ENCODE results near the gene AIPL1.

Gene AIPL1

DNA sequence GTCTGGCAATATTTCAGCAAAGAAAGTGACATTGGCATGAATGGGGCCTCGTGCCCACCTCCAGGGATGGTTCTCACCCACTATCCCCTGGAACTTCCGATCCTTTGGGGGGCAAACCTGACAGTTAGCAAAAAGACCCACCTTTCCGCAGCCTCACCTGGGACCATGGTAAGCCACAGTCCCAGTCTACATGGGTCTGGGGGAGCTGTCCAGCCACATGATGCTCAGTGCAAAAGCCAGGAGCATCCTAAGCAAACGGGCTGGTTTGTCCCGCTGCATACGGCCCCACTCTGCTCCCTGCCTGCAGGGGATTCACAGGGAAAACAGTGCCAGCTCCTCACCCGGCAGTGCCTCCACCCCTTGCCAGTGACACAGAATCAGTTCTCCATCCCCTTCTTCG lies 19.3 kb downstream of the AIPL1 start:
- no peak overlapping the region for H3K4me3 ChIP-seq (ENCODE audit: low read length)
- TF ChIP-seq, protein P1, sequence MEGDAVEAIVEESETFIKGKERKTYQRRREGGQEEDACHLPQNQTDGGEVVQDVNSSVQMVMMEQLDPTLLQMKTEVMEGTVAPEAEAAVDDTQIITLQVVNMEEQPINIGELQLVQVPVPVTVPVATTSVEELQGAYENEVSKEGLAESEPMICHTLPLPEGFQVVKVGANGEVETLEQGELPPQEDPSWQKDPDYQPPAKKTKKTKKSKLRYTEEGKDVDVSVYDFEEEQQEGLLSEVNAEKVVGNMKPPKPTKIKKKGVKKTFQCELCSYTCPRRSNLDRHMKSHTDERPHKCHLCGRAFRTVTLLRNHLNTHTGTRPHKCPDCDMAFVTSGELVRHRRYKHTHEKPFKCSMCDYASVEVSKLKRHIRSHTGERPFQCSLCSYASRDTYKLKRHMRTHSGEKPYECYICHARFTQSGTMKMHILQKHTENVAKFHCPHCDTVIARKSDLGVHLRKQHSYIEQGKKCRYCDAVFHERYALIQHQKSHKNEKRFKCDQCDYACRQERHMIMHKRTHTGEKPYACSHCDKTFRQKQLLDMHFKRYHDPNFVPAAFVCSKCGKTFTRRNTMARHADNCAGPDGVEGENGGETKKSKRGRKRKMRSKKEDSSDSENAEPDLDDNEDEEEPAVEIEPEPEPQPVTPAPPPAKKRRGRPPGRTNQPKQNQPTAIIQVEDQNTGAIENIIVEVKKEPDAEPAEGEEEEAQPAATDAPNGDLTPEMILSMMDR (conservative IDR thresholded peaks at IDR 0.05; ENCODE audit: low read length), result no peak
- DNase-seq (ENCODE audit: low read depth), result no peak

DNA sequence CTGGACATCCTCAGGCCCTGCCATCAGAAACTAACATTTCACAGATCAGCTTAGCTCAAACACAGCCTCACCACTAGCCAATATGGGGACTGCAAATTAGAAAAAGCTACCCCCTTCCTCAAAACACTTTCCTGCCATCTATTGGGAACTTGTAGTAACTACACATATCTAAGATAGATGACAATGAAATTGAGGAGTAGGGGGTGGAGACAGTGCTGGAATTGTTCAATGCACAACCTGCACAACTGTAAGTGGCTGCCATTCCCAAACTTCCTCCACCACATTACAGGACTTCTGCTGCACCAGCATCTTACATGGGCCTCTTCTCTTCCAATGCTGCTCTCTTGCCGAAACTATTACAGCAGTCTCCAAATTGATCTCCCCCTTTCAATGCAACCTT lies 21.9 kb downstream of the AIPL1 start:
- DNase-seq (ENCODE audit: low read depth), result peak; percentile 43
- H3K4me3 ChIP-seq (ENCODE audit: low read length), result no peak overlapping the region
- TF ChIP-seq, protein P1 (conservative IDR thresholded peaks at IDR 0.05; ENCODE audit: low read length), result peak; percentile 60

DNA sequence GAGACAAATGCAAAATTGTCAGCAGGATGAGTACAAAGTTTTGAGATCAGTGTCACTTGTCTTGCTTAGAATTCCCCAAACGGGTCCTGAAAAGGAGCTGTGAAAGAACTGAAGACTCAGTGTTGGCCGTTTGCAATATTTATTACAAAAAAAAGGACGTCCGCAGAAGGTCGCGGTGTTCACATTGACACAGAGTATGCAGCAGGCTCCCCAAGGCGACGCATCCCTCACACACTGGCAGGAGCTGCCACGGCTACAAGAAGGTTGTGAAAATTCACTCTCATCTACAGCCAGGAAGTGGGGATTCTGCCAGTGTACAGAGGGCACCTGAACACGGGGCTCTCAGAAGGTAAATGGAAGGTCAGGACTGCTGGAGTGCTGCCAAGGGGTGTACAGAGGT lies 26.2 kb downstream of the AIPL1 start:
- DNase-seq (ENCODE audit: low read depth), result no peak
- TF ChIP-seq, protein P1 (conservative IDR thresholded peaks at IDR 0.05; ENCODE audit: low read length), result no peak
- no peak overlapping the region for H3K4me3 ChIP-seq (ENCODE audit: low read length)

DNA sequence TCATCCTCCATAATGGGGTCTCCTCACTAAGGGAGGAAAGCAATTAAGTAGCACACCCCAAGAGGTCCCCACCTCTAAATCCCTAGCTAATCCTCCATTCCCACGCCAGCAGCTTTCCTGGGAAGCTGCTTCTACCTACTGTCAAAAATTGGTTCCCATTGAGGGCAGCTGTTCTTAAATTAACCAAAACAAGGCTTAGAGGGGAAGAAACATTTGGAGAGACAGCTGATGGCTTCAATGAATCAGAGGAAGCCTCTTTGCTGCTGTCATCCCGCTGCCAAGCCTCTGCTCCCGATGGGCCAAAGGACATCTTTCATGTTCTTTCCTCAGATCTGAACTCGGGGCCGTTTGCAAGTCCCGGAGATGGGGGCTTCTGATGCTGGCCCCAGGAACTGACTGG lies 26.6 kb downstream of the AIPL1 start:
- TF ChIP-seq, protein P1 (conservative IDR thresholded peaks at IDR 0.05; ENCODE audit: low read length), result no peak
- DNase-seq (ENCODE audit: low read depth), result no peak
- no peak overlapping the region for H3K4me3 ChIP-seq (ENCODE audit: low read length)

DNA sequence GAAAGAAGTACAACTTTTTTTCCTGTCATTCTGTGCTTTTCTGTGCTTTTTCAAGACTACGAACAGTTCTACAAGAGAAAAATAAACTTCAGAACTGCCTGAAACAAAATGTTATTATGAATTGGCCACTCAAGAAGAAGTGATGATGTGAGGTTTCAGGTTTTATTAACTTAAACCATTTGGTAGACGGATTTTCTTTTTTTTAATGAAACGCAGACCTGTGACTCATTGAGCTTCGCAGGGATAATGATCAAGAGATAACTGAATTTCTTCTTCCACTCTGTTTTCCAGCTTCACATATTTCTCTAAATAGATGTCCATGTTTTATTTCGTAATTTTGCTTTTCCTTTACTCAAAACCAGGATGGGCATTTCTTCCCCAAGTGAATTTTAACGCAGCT lies 32.7 kb downstream of the AIPL1 start:
- DNase-seq (ENCODE audit: low read depth), result peak; percentile 30
- TF ChIP-seq, protein P1 (conservative IDR thresholded peaks at IDR 0.05; ENCODE audit: low read length), result no peak
- H3K4me3 ChIP-seq (ENCODE audit: low read length), result no peak overlapping the region

DNA sequence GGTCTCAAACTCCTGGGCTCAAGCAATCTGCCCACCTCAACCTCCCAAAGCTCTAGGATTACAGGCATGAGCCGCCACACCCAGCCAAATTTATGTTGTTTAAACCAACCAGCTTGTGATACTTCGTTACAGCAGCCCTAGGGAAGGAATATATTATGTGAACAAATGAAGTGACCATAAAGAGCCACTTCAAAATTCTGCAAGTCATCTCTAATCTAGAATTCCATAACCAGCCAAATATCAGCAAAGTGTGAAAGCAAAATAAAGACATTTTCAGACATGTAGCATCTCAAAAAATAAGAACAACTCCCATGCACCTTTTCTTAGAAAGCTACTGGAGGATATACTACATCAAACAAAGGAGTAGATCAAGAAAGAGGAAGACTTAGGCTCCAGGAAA lies 36.0 kb downstream of the AIPL1 start:
- TF ChIP-seq, protein P1 (conservative IDR thresholded peaks at IDR 0.05; ENCODE audit: low read length), result no peak
- DNase-seq (ENCODE audit: low read depth), result no peak
- no peak overlapping the region for H3K4me3 ChIP-seq (ENCODE audit: low read length)

DNA sequence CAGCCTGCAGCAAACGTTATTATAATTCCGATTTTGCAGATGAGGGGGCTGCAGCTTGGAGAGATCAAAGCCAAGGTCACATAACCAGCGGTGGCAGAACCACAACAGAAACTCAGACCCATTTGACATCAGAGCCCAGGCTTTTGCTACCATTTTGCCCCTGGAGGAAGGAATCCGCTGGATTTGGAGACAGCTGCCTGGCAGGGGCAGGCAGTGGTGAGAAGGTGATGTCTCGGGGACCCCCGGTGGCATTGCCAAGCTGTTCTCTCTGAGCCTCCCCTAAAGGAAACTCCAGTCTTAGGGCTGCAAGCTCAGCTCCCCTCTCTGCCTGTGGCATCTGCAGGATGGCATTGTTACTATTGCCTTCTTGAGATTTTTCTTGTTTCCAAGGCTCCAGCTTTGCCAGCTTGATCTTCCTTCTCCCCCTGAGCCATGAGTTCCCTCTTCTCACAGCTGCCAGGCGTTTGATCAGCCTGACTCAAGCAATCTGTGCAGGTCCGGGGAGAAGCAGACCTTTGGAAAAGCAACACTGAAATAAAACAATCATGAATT lies 40.8 kb downstream of the AIPL1 start:
- H3K4me3 ChIP-seq (ENCODE audit: low read length), result no peak overlapping the region
- TF ChIP-seq, protein P1 (conservative IDR thresholded peaks at IDR 0.05; ENCODE audit: low read length), result no peak
- no peak for DNase-seq (ENCODE audit: low read depth)

Measured in AG10803 (cell line).